Ascending aorta (tissue), 2 donors: ENCODE results near the gene CDH5. TPM values are rescaled to one million over a fixed set of nuclear protein-coding genes. Genes with fewer than 3 reads are reported as not detected.

ENCODE experiments used
- DNase-seq, 2 donors: peaks; one replicate each; pipeline ENCODE4 v3.0.0-alpha.2; 2019; ENCODE audit warnings: low spot score in 2 of 2
- H3K27ac ChIP-seq, 2 donors: fragments of 200-600 bp; sonication (generic); one replicate each; pipeline ENCODE4 v1.5.1; 2016 to 2017; ENCODE audit warnings: mild to moderate bottlenecking in 1 of 2
- H3K27me3 ChIP-seq: fragments of 200-600 bp; sonication (generic); one replicate; pipeline ENCODE4 v1.5.1; 2017
- H3K36me3 ChIP-seq, 2 donors: fragments of 200-600 bp; sonication (generic); one replicate each; pipeline ENCODE4 v1.5.1; 2016
- H3K4me1 ChIP-seq, 2 donors: fragments of 200-600 bp; sonication (generic); one replicate each; pipeline ENCODE4 v1.5.1; 2016 to 2017; ENCODE audit warnings: mild to moderate bottlenecking in 1 of 2
- H3K4me3 ChIP-seq, 2 donors: fragments of 200-600 bp; sonication (generic); one replicate each; pipeline ENCODE4 v1.5.1; 2016 to 2017; ENCODE audit warnings: mild to moderate bottlenecking in 1 of 2
- H3K9me3 ChIP-seq, 2 donors: fragments of 200-600 bp; sonication (generic); one replicate each; pipeline ENCODE4 v1.5.1; 2016
- CTCF ChIP-seq, 3 experiments: fragments of 200-600 bp in 2 of 3; fragments of 450-650 bp in 1 of 3; sonication (generic) in 2 of 3; IDR thresholded peaks; one replicate each; pipeline ENCODE4 v1.5.1; 2016 to 2019; ENCODE audit warnings: antibody characterized with exemption in 3 of 3, mild to moderate bottlenecking in 1 of 3, moderate library complexity in 1 of 3
- intact Hi-C: fragments of 100-400 bp; cut with DNase I; formaldehyde crosslinking; loops from one replicate; pipeline ENCODE4 v1.15.1; 2023
- total RNA-seq: library from RNA; depleted of rRNA; stranded (reverse); fragments of >200 nt; gene quantifications from one replicate; pipeline ENCODE4 v1.1.0, GENCODE V29; 2016

CDH5 gene
- total RNA-seq, 1 donor from 2014 or later, result 119 TPM

- Histone ChIP-seq H3K36me3 (no peaks in the 10 kb centered on the region), H3K4me3 (no peak overlapping the region), H3K4me1 (no peaks in the 10 kb centered on the region), H3K27ac (no peak overlapping the region), H3K9me3 (no peaks in the 10 kb centered on the region), H3K27me3 (no peaks in the 10 kb centered on the region)
- intact Hi-C loops, result no loop called here
- TF ChIP-seq CTCF (IDR thresholded peaks at IDR 0.05), result no peak
- no peak for DNase-seq
Observed at GRCh38 chr16:66442502-66443268, 76.2 kb downstream of the CDH5 start.

GRCh38 chr16:66443269-66443652 is 76.8 kb downstream of the CDH5 start:
- Histone ChIP-seq H3K27ac (no peak overlapping the region), H3K4me3 (no peak overlapping the region), H3K4me1 (no peaks in the 10 kb centered on the region), H3K9me3 (no peaks in the 10 kb centered on the region), H3K27me3 (no peaks in the 10 kb centered on the region), H3K36me3 (no peaks in the 10 kb centered on the region)
- intact Hi-C loops, result no loop called here
- TF ChIP-seq CTCF (IDR thresholded peaks at IDR 0.05), result no peak
- no peak for DNase-seq

- no peaks in the 10 kb centered on the region for H3K27me3 ChIP-seq
- no peaks in the 10 kb centered on the region for H3K4me1 ChIP-seq
- no peak overlapping the region for H3K27ac ChIP-seq
- no peaks in the 10 kb centered on the region for H3K9me3 ChIP-seq
- no peaks in the 10 kb centered on the region for H3K36me3 ChIP-seq
- no peak overlapping the region for H3K4me3 ChIP-seq
- peak in 1 of 2 donors; percentile 50 for DNase-seq
- intact Hi-C loops, result no loop called here
- no peak for TF ChIP-seq CTCF (IDR thresholded peaks at IDR 0.05)
Observed at GRCh38 chr16:66444049-66444481, 77.6 kb downstream of the CDH5 start.

DNA sequence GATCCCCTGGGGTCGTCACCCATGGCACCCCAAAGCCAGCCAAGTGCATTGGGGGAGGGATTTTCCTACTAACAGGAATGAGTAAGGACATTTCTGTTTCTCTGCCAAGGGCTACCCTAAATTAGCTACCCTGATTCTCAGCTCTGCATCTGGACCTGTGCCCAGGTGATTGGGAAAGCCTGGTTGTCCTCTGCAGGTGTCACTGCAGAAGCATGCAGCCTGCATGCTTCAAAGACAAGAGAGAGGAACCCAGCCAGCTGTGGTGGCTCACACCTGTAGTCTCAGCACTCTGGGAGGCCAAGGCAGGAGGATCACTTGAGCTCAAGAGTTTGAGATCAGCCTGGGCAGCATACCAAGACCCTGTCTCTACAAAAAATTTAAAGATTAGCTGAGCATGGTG is 80.2 kb downstream of the CDH5 start:
- no peak for TF ChIP-seq CTCF (IDR thresholded peaks at IDR 0.05)
- intact Hi-C loops, result no loop called here
- no peak for DNase-seq

DNA sequence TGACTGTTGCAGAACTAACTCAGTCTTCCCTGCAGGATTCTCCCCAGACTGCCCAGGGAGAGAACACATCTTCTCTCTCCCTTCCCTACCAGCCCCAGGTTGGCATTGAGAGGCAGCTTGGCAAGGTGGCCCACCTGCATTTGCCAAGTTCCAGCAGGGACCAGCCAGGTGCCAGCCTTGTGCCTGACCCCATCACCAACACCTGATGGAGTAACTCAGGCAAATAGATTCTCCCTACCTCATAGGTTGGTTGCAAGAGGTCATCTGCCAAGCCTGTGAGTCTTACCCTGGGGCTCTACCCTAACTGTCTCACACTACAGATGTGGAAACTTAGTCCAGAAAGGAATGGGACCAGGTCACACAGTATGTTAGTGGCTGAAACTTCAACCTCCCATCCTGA is 81.0 kb downstream of the CDH5 start:
- Histone ChIP-seq H3K36me3 (no peaks in the 10 kb centered on the region), H3K4me3 (no peak overlapping the region), H3K9me3 (no peaks in the 10 kb centered on the region), H3K4me1 (no peaks in the 10 kb centered on the region), H3K27ac (no peak overlapping the region), H3K27me3 (no peaks in the 10 kb centered on the region)
- DNase-seq, result no peak
- no peak for TF ChIP-seq CTCF (IDR thresholded peaks at IDR 0.05)
- intact Hi-C loops, result no loop called here

More for the DNA sequence above, 80.2 kb downstream of the CDH5 start:
- H3K4me1 ChIP-seq, result no peaks in the 10 kb centered on the region
- H3K4me3 ChIP-seq, result no peak overlapping the region
- H3K36me3 ChIP-seq, result no peaks in the 10 kb centered on the region
- no peaks in the 10 kb centered on the region for H3K9me3 ChIP-seq
- H3K27me3 ChIP-seq, result no peaks in the 10 kb centered on the region
- no peak overlapping the region for H3K27ac ChIP-seq
